ENCODE measurements around the gene CANT1. TPM values are rescaled to one million over a fixed set of nuclear protein-coding genes. Genes with fewer than 3 reads are reported as not detected.
A peak's percentile ranks its signal among the peaks of the same experiment; 100 is the strongest.

Gene CANT1
- total RNA-seq, 6 experiments from 2014 or later, result 84.2 to 103 (median 92.4) TPM

- TF ChIP-seq, protein P1, sequence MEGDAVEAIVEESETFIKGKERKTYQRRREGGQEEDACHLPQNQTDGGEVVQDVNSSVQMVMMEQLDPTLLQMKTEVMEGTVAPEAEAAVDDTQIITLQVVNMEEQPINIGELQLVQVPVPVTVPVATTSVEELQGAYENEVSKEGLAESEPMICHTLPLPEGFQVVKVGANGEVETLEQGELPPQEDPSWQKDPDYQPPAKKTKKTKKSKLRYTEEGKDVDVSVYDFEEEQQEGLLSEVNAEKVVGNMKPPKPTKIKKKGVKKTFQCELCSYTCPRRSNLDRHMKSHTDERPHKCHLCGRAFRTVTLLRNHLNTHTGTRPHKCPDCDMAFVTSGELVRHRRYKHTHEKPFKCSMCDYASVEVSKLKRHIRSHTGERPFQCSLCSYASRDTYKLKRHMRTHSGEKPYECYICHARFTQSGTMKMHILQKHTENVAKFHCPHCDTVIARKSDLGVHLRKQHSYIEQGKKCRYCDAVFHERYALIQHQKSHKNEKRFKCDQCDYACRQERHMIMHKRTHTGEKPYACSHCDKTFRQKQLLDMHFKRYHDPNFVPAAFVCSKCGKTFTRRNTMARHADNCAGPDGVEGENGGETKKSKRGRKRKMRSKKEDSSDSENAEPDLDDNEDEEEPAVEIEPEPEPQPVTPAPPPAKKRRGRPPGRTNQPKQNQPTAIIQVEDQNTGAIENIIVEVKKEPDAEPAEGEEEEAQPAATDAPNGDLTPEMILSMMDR (IDR thresholded peaks at IDR 0.05), result no peak
- Mint-ChIP-seq H3K36me3 (ENCODE audit: low read depth) (peaks cover 5% of the 10 kb centered on the region; the same call in 1 of the 2 replicates), H3K9me3 (no peaks in the 10 kb centered on the region), H3K27me3 (ENCODE audit: insufficient read depth) (peaks cover 3% of the 10 kb centered on the region), H3K4me1 (ENCODE audit: low read depth) (peaks cover 43% of the 10 kb centered on the region), H3K4me3 (peak overlapping the region; percentile 71), H3K27ac (peak overlapping the region; percentile 99)
- DNase-seq, result peak; percentile 93
Measured at GRCh38 chr17:79038545-79039135, 29.1 kb upstream of the CANT1 start.

DNA sequence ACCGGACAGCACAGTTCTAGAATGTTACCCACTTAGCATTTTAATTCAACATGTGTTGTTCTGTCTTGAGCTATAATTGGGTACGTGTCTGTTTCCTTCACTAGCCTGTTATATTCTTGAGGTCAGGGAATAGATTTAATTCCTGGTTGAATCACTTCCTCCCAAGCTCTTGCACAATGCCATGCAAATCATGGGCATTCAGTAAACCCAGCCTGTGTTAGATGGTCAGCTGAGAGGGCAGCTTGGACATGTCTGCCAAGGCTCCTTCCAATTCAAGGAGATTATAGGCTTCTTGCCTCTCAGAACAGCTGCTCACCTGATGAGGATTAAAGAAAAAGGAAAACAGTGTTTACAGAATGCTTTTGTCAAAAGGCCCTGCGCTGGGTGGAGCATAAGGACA lies 27.0 kb upstream of the CANT1 start:
- Mint-ChIP-seq H3K4me3 (peak overlapping the region; percentile 59; the same call in 1 of the 2 replicates), H3K36me3 (ENCODE audit: low read depth) (peaks cover 5% of the 10 kb centered on the region; the same call in 1 of the 2 replicates), H3K9me3 (no peaks in the 10 kb centered on the region), H3K27ac (peak overlapping the region; percentile 94), H3K27me3 (ENCODE audit: insufficient read depth) (peaks cover 7% of the 10 kb centered on the region), H3K4me1 (ENCODE audit: low read depth) (peaks cover 43% of the 10 kb centered on the region)
- TF ChIP-seq, protein P1 (IDR thresholded peaks at IDR 0.05), result no peak
- peak; percentile 91 for DNase-seq

DNA sequence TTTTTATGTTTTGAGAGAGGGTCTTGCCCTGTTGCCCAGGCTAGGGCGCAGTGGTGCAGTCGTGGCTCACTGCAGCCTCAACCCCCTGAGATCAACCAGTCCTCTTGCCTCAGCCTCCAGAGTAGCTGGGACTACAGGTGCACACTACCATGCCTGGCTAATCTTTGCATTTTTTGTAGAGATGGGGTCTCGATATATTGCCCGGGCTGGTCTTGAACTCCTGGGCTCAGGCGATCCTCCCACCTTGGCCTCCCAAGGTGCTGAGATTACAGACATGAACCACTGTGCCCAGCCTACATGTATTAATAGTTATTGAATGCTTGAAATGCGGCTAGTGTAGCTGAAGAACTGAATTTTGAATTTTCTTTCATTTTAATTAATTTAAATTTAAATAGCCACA lies 26.6 kb upstream of the CANT1 start:
- Mint-ChIP-seq H3K27me3 (ENCODE audit: insufficient read depth) (peaks cover 7% of the 10 kb centered on the region), H3K27ac (peak overlapping the region; percentile 66; the same call in 1 of the 2 replicates), H3K4me3 (no peak overlapping the region), H3K9me3 (no peaks in the 10 kb centered on the region), H3K4me1 (ENCODE audit: low read depth) (peaks cover 43% of the 10 kb centered on the region), H3K36me3 (ENCODE audit: low read depth) (peaks cover 5% of the 10 kb centered on the region; the same call in 1 of the 2 replicates)
- TF ChIP-seq, protein P1 (IDR thresholded peaks at IDR 0.05), result no peak
- no peak for DNase-seq

DNA sequence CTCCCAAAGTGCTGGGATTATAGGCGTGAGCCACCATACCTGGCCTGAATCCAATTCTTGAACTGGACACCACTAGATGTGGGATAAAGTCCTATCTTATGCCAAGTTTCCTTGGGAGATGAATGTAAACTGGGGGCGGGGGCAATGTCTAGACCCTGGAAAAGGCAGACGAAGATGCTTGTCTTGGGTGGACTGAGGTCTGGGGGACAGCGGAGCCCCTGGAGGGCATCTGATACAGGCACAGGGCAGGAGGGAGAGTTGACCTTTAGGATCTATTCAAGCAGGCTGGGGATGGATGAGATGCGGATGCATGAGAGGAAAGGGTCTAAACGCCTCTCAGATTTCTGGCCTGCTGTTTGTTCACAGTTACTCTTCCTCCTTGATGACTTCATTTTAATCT lies 26.1 kb upstream of the CANT1 start:
- DNase-seq, result no peak
- Mint-ChIP-seq H3K27ac (peak overlapping the region; percentile 66), H3K9me3 (no peaks in the 10 kb centered on the region), H3K27me3 (ENCODE audit: insufficient read depth) (peaks cover 7% of the 10 kb centered on the region), H3K4me3 (no peak overlapping the region; the same call in 1 of the 2 replicates), H3K36me3 (ENCODE audit: low read depth) (peaks cover 5% of the 10 kb centered on the region; the same call in 1 of the 2 replicates), H3K4me1 (ENCODE audit: low read depth) (peaks cover 43% of the 10 kb centered on the region)
- TF ChIP-seq, protein P1 (IDR thresholded peaks at IDR 0.05), result no peak

- H3K27ac Mint-ChIP-seq, result peak overlapping the region; percentile 51; the same call in 1 of the 2 replicates
- H3K4me1 Mint-ChIP-seq (ENCODE audit: low read depth), result peaks cover 44% of the 10 kb centered on the region
- DNase-seq, result no peak
- H3K36me3 Mint-ChIP-seq (ENCODE audit: low read depth), result peaks cover 5% of the 10 kb centered on the region; the same call in 1 of the 2 replicates
- TF ChIP-seq, protein P1 (IDR thresholded peaks at IDR 0.05), result no peak
- H3K4me3 Mint-ChIP-seq, result no peak overlapping the region
- peaks cover 5% of the 10 kb centered on the region for H3K27me3 Mint-ChIP-seq (ENCODE audit: insufficient read depth)
- no peaks in the 10 kb centered on the region for H3K9me3 Mint-ChIP-seq
Measured at GRCh38 chr17:79034931-79035485, 25.4 kb upstream of the CANT1 start.

Measured in HFFc6 (cell line).